ENCODE data around the gene BET1. TPM values are rescaled to one million over a fixed set of nuclear protein-coding genes. Genes with fewer than 3 reads are reported as not detected.

Gene BET1
- total RNA-seq, 2 experiments from 2014 or later, result 14.3 to 31.6 TPM

DNA sequence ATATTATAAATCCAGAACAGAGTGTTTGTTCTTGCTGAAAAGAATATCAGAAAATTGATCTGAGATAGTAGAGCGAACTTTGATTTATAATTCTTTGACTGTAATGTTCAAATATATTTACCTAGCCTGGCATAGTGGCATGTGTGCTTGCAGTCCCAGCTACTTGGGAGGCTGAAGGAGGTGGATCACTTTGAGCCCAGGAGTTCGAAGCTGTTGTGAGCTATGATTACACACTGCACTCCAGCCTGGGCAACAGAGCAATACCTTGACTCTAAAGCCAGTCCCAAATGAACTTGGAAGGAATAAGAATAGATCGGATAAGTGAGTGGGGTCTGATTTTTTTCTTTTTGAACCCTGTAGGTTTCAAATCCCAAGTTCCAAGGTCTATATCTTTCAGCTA lies 59.1 kb downstream of the BET1 start:
- POLR2A ChIA-PET, result interaction anchor here (1.0 to 3.1 kb wide), 2 partner anchors 9 to 12 kb away, joined by 3 to 8 read pairs; no protein-coding TSS in a partner anchor
- DNase-seq (ENCODE audit: low spot score), result no peak
- no peaks in the 10 kb centered on the region for H3K9me2 ChIP-seq (ENCODE audit: insufficient read depth, low read length)
- no peaks in the 10 kb centered on the region for H4K20me1 ChIP-seq (ENCODE audit: insufficient read depth, low read length)
- H2AFZ ChIP-seq (ENCODE audit: low read length), result no peak overlapping the region
- H3K9me3 ChIP-seq (ENCODE audit: low read length), result no peaks in the 10 kb centered on the region
- H3K36me3 ChIP-seq (ENCODE audit: insufficient read depth, low read length), result no peaks in the 10 kb centered on the region
- CTCF ChIA-PET (ENCODE audit: unreplicated experiment), result no interaction called here
- BruUV-seq (replicated peaks), result no TSS peak
- no peak overlapping the region for H3K27ac ChIP-seq (ENCODE audit: low read depth, low read length, poor library complexity, severe bottlenecking)
- TF ChIP-seq EZH2phosphoT487 (IDR thresholded peaks at IDR 0.05; ENCODE audit: borderline replicate concordance, low read depth, low read length), result no peak
- TF ChIP-seq, protein P1, sequence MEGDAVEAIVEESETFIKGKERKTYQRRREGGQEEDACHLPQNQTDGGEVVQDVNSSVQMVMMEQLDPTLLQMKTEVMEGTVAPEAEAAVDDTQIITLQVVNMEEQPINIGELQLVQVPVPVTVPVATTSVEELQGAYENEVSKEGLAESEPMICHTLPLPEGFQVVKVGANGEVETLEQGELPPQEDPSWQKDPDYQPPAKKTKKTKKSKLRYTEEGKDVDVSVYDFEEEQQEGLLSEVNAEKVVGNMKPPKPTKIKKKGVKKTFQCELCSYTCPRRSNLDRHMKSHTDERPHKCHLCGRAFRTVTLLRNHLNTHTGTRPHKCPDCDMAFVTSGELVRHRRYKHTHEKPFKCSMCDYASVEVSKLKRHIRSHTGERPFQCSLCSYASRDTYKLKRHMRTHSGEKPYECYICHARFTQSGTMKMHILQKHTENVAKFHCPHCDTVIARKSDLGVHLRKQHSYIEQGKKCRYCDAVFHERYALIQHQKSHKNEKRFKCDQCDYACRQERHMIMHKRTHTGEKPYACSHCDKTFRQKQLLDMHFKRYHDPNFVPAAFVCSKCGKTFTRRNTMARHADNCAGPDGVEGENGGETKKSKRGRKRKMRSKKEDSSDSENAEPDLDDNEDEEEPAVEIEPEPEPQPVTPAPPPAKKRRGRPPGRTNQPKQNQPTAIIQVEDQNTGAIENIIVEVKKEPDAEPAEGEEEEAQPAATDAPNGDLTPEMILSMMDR (conservative IDR thresholded peaks at IDR 0.05; ENCODE audit: low read length), result no peak
- H3K79me2 ChIP-seq (ENCODE audit: insufficient read depth, low read depth, low read length), result no peaks in the 10 kb centered on the region
- H3K4me2 ChIP-seq (ENCODE audit: low read length), result no peak overlapping the region
- intact Hi-C loops (cut with micrococcal nuclease; ENCODE audit: unreplicated experiment), result no loop called here
- no peaks in the 10 kb centered on the region for H3K4me1 ChIP-seq (ENCODE audit: insufficient read depth, low read length, poor library complexity, severe bottlenecking)
- H3K4me3 ChIP-seq (ENCODE audit: low read depth, low read length, poor library complexity, severe bottlenecking), result no peak overlapping the region

DNA sequence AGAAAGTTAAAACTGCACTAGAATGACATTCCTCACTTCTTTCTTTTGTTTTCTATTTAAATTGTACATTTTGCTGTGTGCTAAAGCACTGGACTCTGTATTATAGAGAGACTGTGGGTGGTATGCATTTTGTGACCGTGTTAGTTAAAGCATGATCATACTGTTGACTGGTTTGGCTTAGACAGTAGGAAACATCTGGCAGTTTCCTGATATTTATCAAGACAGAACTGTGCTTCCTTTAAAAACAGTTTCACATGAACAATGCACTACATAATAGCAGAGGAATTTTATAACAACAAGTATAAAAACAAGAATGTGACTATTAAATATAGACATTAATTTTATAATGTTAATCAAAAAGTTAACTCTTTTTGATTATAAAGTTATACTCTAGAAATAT lies 59.5 kb downstream of the BET1 start:
- TF ChIP-seq, protein P1 (conservative IDR thresholded peaks at IDR 0.05; ENCODE audit: low read length), result no peak
- no peak for DNase-seq (ENCODE audit: low spot score)
- Histone ChIP-seq H3K27ac (ENCODE audit: low read depth, low read length, poor library complexity, severe bottlenecking) (no peak overlapping the region), H3K9me3 (ENCODE audit: low read length) (no peaks in the 10 kb centered on the region), H3K9me2 (ENCODE audit: insufficient read depth, low read length) (no peaks in the 10 kb centered on the region), H2AFZ (ENCODE audit: low read length) (no peak overlapping the region), H3K4me1 (ENCODE audit: insufficient read depth, low read length, poor library complexity, severe bottlenecking) (no peaks in the 10 kb centered on the region), H3K4me3 (ENCODE audit: low read depth, low read length, poor library complexity, severe bottlenecking) (no peak overlapping the region), H3K79me2 (ENCODE audit: insufficient read depth, low read depth, low read length) (no peaks in the 10 kb centered on the region), H3K4me2 (ENCODE audit: low read length) (no peak overlapping the region), H3K36me3 (ENCODE audit: insufficient read depth, low read length) (no peaks in the 10 kb centered on the region), H4K20me1 (ENCODE audit: insufficient read depth, low read length) (no peaks in the 10 kb centered on the region)
- BruUV-seq (replicated peaks), result no TSS peak
- intact Hi-C loops (cut with micrococcal nuclease; ENCODE audit: unreplicated experiment), result no loop called here
- ChIA-PET CTCF (ENCODE audit: unreplicated experiment) (no interaction called here), POLR2A (interaction anchor here (0.8 to 3.1 kb wide), 2 partner anchors 12 to 16 kb away, joined by 3 to 8 read pairs; no protein-coding TSS in a partner anchor)

DNA sequence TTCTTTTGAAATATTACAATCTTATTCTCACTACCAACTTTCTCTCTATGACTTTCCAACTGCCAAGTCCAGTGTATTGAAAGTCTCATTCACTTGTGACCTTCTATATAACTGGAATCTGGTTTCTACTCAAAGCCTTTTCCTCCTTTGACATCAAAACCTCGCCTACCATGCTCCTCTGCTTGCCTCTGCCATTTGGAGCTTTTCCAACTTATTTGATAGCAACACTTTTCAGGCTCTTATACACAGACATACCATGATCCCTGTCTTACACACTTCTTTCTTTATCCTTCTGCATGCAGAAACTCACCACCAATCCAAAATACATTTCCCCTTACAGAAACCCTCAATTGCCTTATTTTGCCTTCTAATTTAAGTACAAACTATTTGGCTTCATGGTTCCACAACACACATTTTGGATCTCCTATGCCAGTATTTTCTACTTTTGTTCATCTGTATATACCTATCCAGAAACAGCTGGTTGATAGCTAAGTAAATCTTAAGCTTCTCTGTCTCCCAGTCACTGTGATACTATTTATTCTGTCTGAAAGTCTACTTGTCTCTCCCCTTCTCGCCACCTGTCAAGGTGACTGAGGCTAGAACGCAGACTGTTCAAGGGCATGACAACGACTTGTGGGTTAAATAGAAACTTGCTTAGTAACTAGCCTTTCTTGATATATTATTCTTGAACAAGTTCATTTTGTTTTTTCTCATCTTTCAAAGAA lies 60.2 kb downstream of the BET1 start:
- no peaks in the 10 kb centered on the region for H3K36me3 ChIP-seq (ENCODE audit: insufficient read depth, low read length)
- no peak for DNase-seq (ENCODE audit: low spot score)
- no peak for TF ChIP-seq EZH2phosphoT487 (IDR thresholded peaks at IDR 0.05; ENCODE audit: borderline replicate concordance, low read depth, low read length)
- TF ChIP-seq, protein P1 (conservative IDR thresholded peaks at IDR 0.05; ENCODE audit: low read length), result no peak
- ChIA-PET CTCF (ENCODE audit: unreplicated experiment) (no interaction called here), POLR2A (interaction anchor here (0.6 to 0.8 kb wide), 2 partner anchors 16 to 17 kb away, joined by 3 read pairs; no protein-coding TSS in a partner anchor)
- no peak overlapping the region for H3K27ac ChIP-seq (ENCODE audit: low read depth, low read length, poor library complexity, severe bottlenecking)
- no peak overlapping the region for H2AFZ ChIP-seq (ENCODE audit: low read length)
- intact Hi-C loops (cut with micrococcal nuclease; ENCODE audit: unreplicated experiment), result no loop called here
- no TSS peak for BruUV-seq (replicated peaks)
- no peaks in the 10 kb centered on the region for H3K9me3 ChIP-seq (ENCODE audit: low read length)
- no peaks in the 10 kb centered on the region for H3K79me2 ChIP-seq (ENCODE audit: insufficient read depth, low read depth, low read length)
- no peaks in the 10 kb centered on the region for H4K20me1 ChIP-seq (ENCODE audit: insufficient read depth, low read length)
- H3K4me1 ChIP-seq (ENCODE audit: insufficient read depth, low read length, poor library complexity, severe bottlenecking), result no peaks in the 10 kb centered on the region
- no peaks in the 10 kb centered on the region for H3K9me2 ChIP-seq (ENCODE audit: insufficient read depth, low read length)
- H3K4me2 ChIP-seq (ENCODE audit: low read length), result no peak overlapping the region
- no peak overlapping the region for H3K4me3 ChIP-seq (ENCODE audit: low read depth, low read length, poor library complexity, severe bottlenecking)

Measured in OCI-LY7 (cell line).